K562 (cell line): ENCODE measurements around the gene MACF1. TPM values are rescaled to one million over a fixed set of nuclear protein-coding genes. Genes with fewer than 3 reads are reported as not detected.

Experiments used
- ATAC-seq: fragments of 200-7000 bp; cut with Tn5 transposase; 3 replicates; pipeline ENCODE4 v1.9.1; 2020; ENCODE audit warnings: moderate library complexity
- BruUV-seq: library from RNA; stranded (reverse); fragments of 400-500 nt; replicated peaks from 2 replicates; lab custom pipeline; 2021; lab: Mats Ljungman, UMichigan
- CTCF ChIA-PET: fragments of 300-600 bp; formaldehyde crosslinking; extraction: SDS; loops from one replicate; lab custom pipeline; 2021; ENCODE audit warnings: low intra/inter-chr PET ratio; lab: Yijun Ruan, JAX
- POLR2A ChIA-PET: fragments of 300-600, 350-650 bp; sonication (Branson Sonifier 250); formaldehyde crosslinking; extraction: SDS; loops from one replicate; lab custom pipeline; 2021; ENCODE audit warnings: antibody characterized with exemption, inconsistent platforms; lab: Yijun Ruan, JAX
- DNase-seq, 4 experiments: peaks; one replicate each; pipeline versions ENCODE4 v3.0.0 to v3.0.0-alpha.2; 2011 to 2018; ENCODE audit warnings: low spot score in 3 of 4, mixed read lengths in 3 of 4; ENCODE audit errors: extremely low read depth in 1 of 4
- FAIRE-seq: peaks from 2 replicates; lab custom pipeline; 2011; peaks lifted over from hg19 to GRCh38; lab: Jason Lieb, UNC
- H2AFZ ChIP-seq: 2 replicates; pipeline ENCODE4 v1.6.0; 2011; ENCODE audit warnings: low read depth, low read length, control low read depth, inconsistent platforms
- H3K27ac ChIP-seq: fragments of 200-600 bp; 3 replicates; pipeline ENCODE4 v1.8.0; 2011; ENCODE audit warnings: low read depth, mild to moderate bottlenecking, control low read depth, inconsistent platforms, low read length, moderate library complexity, mixed read lengths; ENCODE audit errors: extremely low read depth
- H3K27me3 ChIP-seq, 2 experiments: fragments of 300-600 bp in 1 of 2; 2 replicates in 1 of 2; 3 replicates in 1 of 2; pipeline versions ENCODE4 v1.6.0 to v1.8.0; 2011; ENCODE audit warnings: inconsistent platforms in 2 of 2, low read length in 2 of 2, mild to moderate bottlenecking in 1 of 2, mixed read lengths in 1 of 2, moderate library complexity in 1 of 2; ENCODE audit not compliant: control insufficient read depth in 2 of 2, insufficient read depth in 2 of 2
- H3K36me3 ChIP-seq: fragments of 300-600 bp; 3 replicates; pipeline ENCODE4 v1.8.0; 2011; ENCODE audit warnings: mild to moderate bottlenecking, low read length, inconsistent platforms; ENCODE audit not compliant: control insufficient read depth, insufficient read depth
- H3K4me1 ChIP-seq, 2 experiments: fragments of 200-600 bp in 1 of 2; replicated peaks in 1 of 2; 2 replicates in 1 of 2; 3 replicates in 1 of 2; pipeline versions ENCODE4 v1.5.1 to v1.8.0; 2011; ENCODE audit warnings: inconsistent platforms in 2 of 2, low read length in 2 of 2, mild to moderate bottlenecking in 1 of 2, mixed read lengths in 1 of 2, moderate library complexity in 1 of 2; ENCODE audit not compliant: control insufficient read depth in 2 of 2, insufficient read depth in 2 of 2
- H3K4me2 ChIP-seq: 2 replicates; pipeline ENCODE4 v1.6.1; 2011; ENCODE audit warnings: low read length, control low read depth, inconsistent platforms, mixed read lengths; ENCODE audit not compliant: insufficient read depth
- H3K4me3 ChIP-seq: fragments of 200-600 bp; sonication (generic), shearing (Covaris generic); 2 replicates; pipeline ENCODE4 v1.5.1; 2016; ENCODE audit warnings: control low read depth, inconsistent platforms
- H3K79me2 ChIP-seq: fragments of 200-600 bp; 3 replicates; pipeline ENCODE4 v1.8.0; 2011; ENCODE audit warnings: low read length, inconsistent platforms; ENCODE audit not compliant: control insufficient read depth, insufficient read depth
- H3K9ac ChIP-seq, 2 experiments: 2 replicates each; pipeline versions ENCODE4 v1.6.0 to v1.6.1; 2011; ENCODE audit warnings: low read depth in 2 of 2, low read length in 2 of 2, control low read depth in 1 of 2, inconsistent platforms in 1 of 2, mild to moderate bottlenecking in 1 of 2, mixed read lengths in 1 of 2; ENCODE audit not compliant: insufficient read depth in 1 of 2
- H3K9me1 ChIP-seq: one replicate; pipeline ENCODE4 v1.6.0; 2011; ENCODE audit warnings: inconsistent platforms, mild to moderate bottlenecking, low read length, moderate library complexity; ENCODE audit not compliant: control insufficient read depth, insufficient read depth
- H3K9me3 ChIP-seq: replicated peaks from 2 replicates; pipeline ENCODE4 v1.5.1; 2011; ENCODE audit warnings: low read depth, low read length, inconsistent platforms; ENCODE audit not compliant: control insufficient read depth, insufficient read depth
- H4K20me1 ChIP-seq: replicated peaks from 2 replicates; pipeline ENCODE4 v1.6.1; 2011; ENCODE audit warnings: low read length, inconsistent platforms, mixed read lengths; ENCODE audit not compliant: control insufficient read depth, insufficient read depth
- CBFA2T3 ChIP-seq: fragments of 450-650 bp; IDR thresholded peaks from 2 replicates; pipeline ENCODE4 v1.6.1; 2017
- CCNT2 ChIP-seq: IDR thresholded peaks from 2 replicates; pipeline ENCODE4 v1.6.1; 2011; ENCODE audit warnings: borderline replicate concordance, low read depth, mild to moderate bottlenecking, moderate library complexity, mixed read lengths, low read length; ENCODE audit not compliant: insufficient read length; ENCODE audit errors: extremely low read depth
- GTF2E2 ChIP-seq: fragments of 200-800 bp; sonication (Bioruptor generic); IDR thresholded peaks from 2 replicates; pipeline ENCODE4 v1.6.1; 2016; ENCODE audit warnings: missing genetic modification characterization, missing compliant biosample characterization
- HDAC1 ChIP-seq, 2 experiments: fragments of 450-650 bp; IDR thresholded peaks; 2 replicates each; pipeline ENCODE4 v1.6.1; 2016 to 2017; ENCODE audit warnings: inconsistent platforms in 1 of 2, mild to moderate bottlenecking in 1 of 2, moderate library complexity in 1 of 2
- PML ChIP-seq: IDR thresholded peaks from 2 replicates; pipeline ENCODE4 v1.6.1; 2012; ENCODE audit warnings: low read length, inconsistent platforms
- PRPF4 ChIP-seq: fragments of 200-400 bp; formaldehyde crosslinking; IDR thresholded peaks from one replicate; pipeline ENCODE4 v1.6.1; 2017; ENCODE audit warnings: low read length, low read depth, mild to moderate bottlenecking; ENCODE audit not compliant: insufficient read depth, poor library complexity, severe bottlenecking
- RNF2 ChIP-seq: sonication (generic); IDR thresholded peaks from 2 replicates; pipeline ENCODE4 v1.6.1; 2016
- SRF ChIP-seq, 2 experiments: fragments of 250-450, 450-650 bp in 1 of 2; sonication (Bioruptor Pico) in 1 of 2; sonication (generic) in 1 of 2; formaldehyde crosslinking; IDR thresholded peaks; 2 replicates each; pipeline versions ENCODE4 v1.5.0 to v1.5.1; 2020 to 2022; ENCODE audit warnings: mild to moderate bottlenecking in 1 of 2, missing genetic modification reagents in 1 of 2
- STAG1 ChIP-seq: sonication (generic); formaldehyde crosslinking; IDR thresholded peaks from 2 replicates; pipeline ENCODE4 v1.5.0; 2020; ENCODE audit warnings: missing genetic modification reagents, borderline replicate concordance
- YY1 ChIP-seq, 3 experiments: IDR thresholded peaks; 2 replicates each; pipeline ENCODE4 v1.6.1; 2011; ENCODE audit warnings: low read length in 2 of 3, mild to moderate bottlenecking in 2 of 3, moderate library complexity in 2 of 3, borderline replicate concordance in 1 of 3, control low read depth in 1 of 3, low read depth in 1 of 3; ENCODE audit not compliant: insufficient read depth in 3 of 3, insufficient replicate concordance in 2 of 3, control insufficient read depth in 1 of 3, insufficient read length in 1 of 3; ENCODE audit errors: extremely low read depth in 1 of 3
- ZKSCAN8 ChIP-seq: fragments of 200-800 bp; sonication (Bioruptor generic); IDR thresholded peaks from 2 replicates; pipeline ENCODE4 v1.6.1; 2016; ENCODE audit warnings: missing genetic modification characterization, missing compliant biosample characterization
- ZNF408 ChIP-seq: fragments of 250-450 bp; sonication (Bioruptor Pico); IDR thresholded peaks from 2 replicates; pipeline ENCODE4 v1.4.0; 2020; ENCODE audit warnings: low read depth, mild to moderate bottlenecking, moderate library complexity
- WGBS: fragments of 100-300 bp; shearing (Covaris generic); methylation state at CpG from one replicate; pipeline ENCODE4 v1.1.6; 2016; ENCODE audit warnings: low coverage, mixed read lengths; ENCODE audit not compliant: insufficient coverage; ENCODE audit errors: missing lambda C conversion rate; 5-methylcytosine and 5-hydroxymethylcytosine counted together
- in situ Hi-C: fragments of 300-500 bp; cut with MboI; formaldehyde crosslinking; loops from 4 replicates; pipeline ENCODE4 v1.15.0; 2018; ENCODE audit warnings: inconsistent platforms, mixed read lengths
- intact Hi-C: fragments of 100-400 bp; cut with micrococcal nuclease; formaldehyde crosslinking; loops from 2 replicates; pipeline ENCODE4 v1.14.2; 2022
- polyA plus RNA-seq, 8 experiments: library from polyadenylated mRNA; depleted of rRNA in 4 of 8; stranded (reverse) in 5 of 8; unstranded in 3 of 8; fragments of >200 nt; fragmentation: Nextera tagmentation in 2 of 8; fragmentation: Illumina TruSeq in 1 of 8; extraction: Ambion mirVana in 2 of 8; extraction: Trizol in 1 of 8; gene quantifications; 2 replicates each; pipeline versions ENCODE4 v1.2.1 to v1.2.3, GENCODE V29; 2011 to 2014; ENCODE audit warnings: inconsistent platforms in 1 of 8, missing spikeins in 1 of 8
- total RNA-seq, 7 experiments: library from RNA; depleted of rRNA in 6 of 7; stranded (reverse); fragments of >200 nt in 6 of 7; fragmentation: Illumina TruSeq in 2 of 7; extraction: Trizol in 2 of 7; gene quantifications; 2 replicates each; pipeline versions ENCODE4 v1.2.1 to v1.2.3, GENCODE V29; 2011 to 2021; ENCODE audit warnings: low replicate concordance in 1 of 7

MACF1 gene
- total and polyA plus RNA-seq, 9 of the 15 experiments (the other 6 are each of a cell fraction or from before 2014, with no cell fraction given): 13.2 to 232 (median 112) TPM

DNA sequence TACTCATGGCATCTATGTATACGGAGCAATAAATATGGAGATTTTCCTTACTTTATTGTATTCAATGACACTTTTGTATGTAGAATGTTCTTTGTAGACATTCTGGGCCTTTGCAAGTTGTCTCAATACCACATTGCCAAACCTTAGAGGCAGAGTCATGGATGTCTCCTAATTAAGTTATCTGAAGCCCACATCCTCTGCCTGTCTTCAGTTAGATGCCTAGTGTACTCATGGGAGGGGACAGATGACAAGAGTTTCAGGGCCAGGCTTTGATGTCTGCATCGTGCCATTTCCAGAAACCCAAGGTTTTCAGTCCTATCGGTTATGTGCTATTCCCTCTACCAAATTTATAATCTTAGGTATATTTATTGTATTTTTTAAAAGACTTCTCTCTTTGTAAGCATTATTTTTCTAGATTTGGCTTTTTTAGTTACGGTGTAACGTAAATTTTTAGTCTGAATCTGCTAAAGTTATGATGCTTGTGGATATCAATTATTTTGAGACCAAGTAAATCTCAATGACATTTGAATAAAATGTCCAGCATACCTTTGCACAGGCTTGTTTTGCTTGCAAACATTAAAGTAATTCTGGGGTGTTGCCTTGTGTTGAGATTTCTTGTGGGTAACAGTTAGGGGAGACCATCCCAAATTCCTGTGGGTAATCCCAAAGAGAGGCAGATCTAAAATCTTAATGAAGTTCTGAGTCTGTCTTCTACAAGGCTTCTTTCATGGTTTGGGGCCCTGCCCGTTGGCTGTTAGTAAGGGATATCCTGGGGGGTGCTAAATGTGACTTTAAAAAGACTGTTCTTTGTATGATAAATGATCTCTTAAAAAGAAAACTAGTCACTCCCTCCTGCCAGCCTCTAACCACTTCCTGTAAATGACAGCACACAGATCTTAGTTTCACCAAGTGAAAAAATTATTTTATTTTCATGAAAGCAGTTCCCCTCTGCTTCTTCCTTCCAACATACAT, 8.0 kb upstream of the MACF1 start (continued):
- no peak for TF ChIP-seq PRPF4
- peak; percentile 69; the same call in 1 of the 2 replicates for TF ChIP-seq RNF2
- no peak for TF ChIP-seq STAG1 (CRISPR knock-in tag)
- TF ChIP-seq HDAC1 (IDR thresholded peaks at IDR 0.05): peak in 1 of 2 experiments; percentile 22; a peak in 1 of 4 replicates
- TF ChIP-seq CBFA2T3: peak; percentile 84

DNA sequence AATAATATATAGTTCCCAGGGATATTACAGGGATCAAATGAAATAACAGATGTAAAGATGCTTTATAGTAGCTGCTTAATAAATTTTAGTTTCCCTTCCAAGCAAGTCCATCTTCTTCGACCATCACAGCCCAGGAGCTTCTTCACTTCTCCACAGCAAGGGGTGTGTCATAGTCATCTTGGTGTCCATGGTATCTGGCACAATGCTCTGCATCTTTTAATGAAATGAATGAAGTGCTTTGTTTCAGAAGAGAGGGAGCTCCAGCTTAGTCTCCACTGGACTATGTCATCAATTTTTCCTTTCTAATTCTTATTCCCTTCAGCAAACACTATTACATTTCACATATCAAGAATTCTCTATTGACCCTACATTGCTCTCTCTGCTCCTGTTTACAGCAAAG, 4.9 kb upstream of the MACF1 start:
- in situ Hi-C loops: no loop called here

More for the DNA sequence above, 4.9 kb upstream of the MACF1 start:
- Histone ChIP-seq H3K36me3 (no peaks in the 10 kb centered on the region), H4K20me1 (no peaks in the 10 kb centered on the region), H3K27ac (no peak overlapping the region), H3K4me2 (no peak overlapping the region), H3K9me3 (no peaks in the 10 kb centered on the region), H3K4me3 (no peak overlapping the region), H3K9me1 (no peaks in the 10 kb centered on the region), H3K4me1 (peaks cover 32 to 44% of the 10 kb centered on the region in 2 experiments), H3K9ac (no peak overlapping the region), H3K27me3 (no peaks in the 10 kb centered on the region), H3K79me2 (peaks cover 45% of the 10 kb centered on the region), H2AFZ (no peak overlapping the region)
- BruUV-seq: no TSS peak
- DNase-seq (no peak), ATAC-seq (no peak), FAIRE-seq (no peak)
- 57% methylated on average over 1 of the region's 1 CpG for WGBS
- ChIA-PET POLR2A (interaction anchor here (1.0 to 1.2 kb wide), 2 partner anchors 11 to 59 kb away, joined by 3 to 4 read pairs; no protein-coding TSS in a partner anchor), CTCF (no interaction called here)
- TF ChIP-seq GTF2E2 (no peak), ZKSCAN8 (CRISPR knock-in tag) (no peak), ZNF408 (CRISPR knock-in tag) (no peak), YY1 (IDR thresholded peaks at IDR 0.05; ENCODE audit: borderline replicate concordance in 1 of 3, control insufficient read depth in 1 of 3, extremely low read depth in 1 of 3, insufficient read depth in 3 of 3, insufficient read length in 1 of 3, insufficient replicate concordance in 2 of 3, low read depth in 1 of 3, low read length in 2 of 3) (no peak), PML (no peak), SRF (CRISPR knock-in tag; IDR thresholded peaks at IDR 0.05) (no peak), CCNT2 (no peak)
- intact Hi-C loops: loop anchor here (10.0 kb wide), 1 partner anchor 205 kb away; no protein-coding TSS in a partner anchor
